Gastrocnemius medialis (tissue), 4 donors: ENCODE measurements around the gene ANKRD24. TPM values are rescaled to one million over a fixed set of nuclear protein-coding genes. Genes with fewer than 3 reads are reported as not detected.
"Not testable (repeated sequence)": the region's sequence is repeated elsewhere in the genome, so short reads cannot be mapped to it uniquely, and the experiment has no call there.

Source experiments
- ATAC-seq, 2 donors: fragments of 150-250 bp; one replicate each; pipeline ENCODE4 v1.9.1; 2016
- DNase-seq, 2 donors: peaks; one replicate each; pipeline ENCODE4 v3.0.0-alpha.2; 2019
- H3K27ac ChIP-seq, 4 donors: fragments of 200-600 bp; sonication (generic); 1 replicate in 1 of 4; 2 replicates in 3 of 4; pipeline ENCODE4 v1.5.1; 2016 to 2018; ENCODE audit warnings: mild to moderate bottlenecking in 2 of 4, moderate library complexity in 1 of 4
- H3K27me3 ChIP-seq, 3 donors: fragments of 200-600 bp; sonication (generic) in 2 of 3; 1 replicate in 1 of 3; 2 replicates in 2 of 3; pipeline versions ENCODE4 v1.5.1 to v1.6.0; 2016 to 2019; ENCODE audit warnings: mild to moderate bottlenecking in 1 of 3, moderate library complexity in 1 of 3
- H3K36me3 ChIP-seq, 2 donors: fragments of 200-600 bp; sonication (generic) in 1 of 2; one replicate each; pipeline ENCODE4 v1.5.1; 2017 to 2018
- H3K4me1 ChIP-seq, 2 donors: fragments of 200-600 bp; sonication (generic) in 1 of 2; one replicate each; pipeline ENCODE4 v1.5.1; 2016 to 2017; ENCODE audit warnings: mild to moderate bottlenecking in 2 of 2
- H3K4me3 ChIP-seq, 4 donors: fragments of 200-600 bp; sonication (generic) in 3 of 4; 1 replicate in 1 of 4; 2 replicates in 3 of 4; pipeline ENCODE4 v1.5.1; 2016 to 2019; ENCODE audit warnings: mild to moderate bottlenecking in 2 of 4
- H3K9me3 ChIP-seq, 3 donors: fragments of 200-600 bp; sonication (generic) in 2 of 3; 1 replicate in 1 of 3; 2 replicates in 2 of 3; pipeline ENCODE4 v1.5.1; 2016 to 2019
- CTCF ChIP-seq, 5 experiments: fragments of 450-650 bp in 3 of 5; fragments of 200-600 bp in 2 of 5; sonication (generic) in 2 of 5; IDR thresholded peaks in 4 of 5; conservative IDR thresholded peaks in 1 of 5; 1 replicate in 4 of 5; 2 replicates in 1 of 5; pipeline ENCODE4 v1.5.1; 2016 to 2019; ENCODE audit warnings: antibody characterized with exemption in 5 of 5, mild to moderate bottlenecking in 3 of 5, moderate library complexity in 3 of 5
- POLR2A ChIP-seq, 2 donors: fragments of 450-650 bp; IDR thresholded peaks; one replicate each; pipeline ENCODE4 v1.6.1; 2017; ENCODE audit warnings: antibody characterized with exemption in 2 of 2, mild to moderate bottlenecking in 2 of 2, moderate library complexity in 2 of 2
- in situ Hi-C, 4 donors: fragments of 200-750 bp; cut with MboI; loops; one replicate each; pipeline versions ENCODE4 v1.15.0 to v1.8.0; 2017; ENCODE audit warnings: low sequenced_read_pairs in 4 of 4
- intact Hi-C: fragments of 100-400 bp; cut with DNase I; formaldehyde crosslinking; loops from one replicate; pipeline ENCODE4 v1.15.1; 2023; ENCODE audit warnings: low total_unique reads
- total RNA-seq, 4 donors: library from RNA; depleted of rRNA; stranded (reverse); fragments of >200 nt; gene quantifications; one replicate each; pipeline versions ENCODE4 v1.1.0 to v1.2.3, GENCODE V29; 2016

ANKRD24 gene
- total RNA-seq, 4 donors from 2014 or later, result 0.13 to 3.0 (median 0.45) TPM

DNA sequence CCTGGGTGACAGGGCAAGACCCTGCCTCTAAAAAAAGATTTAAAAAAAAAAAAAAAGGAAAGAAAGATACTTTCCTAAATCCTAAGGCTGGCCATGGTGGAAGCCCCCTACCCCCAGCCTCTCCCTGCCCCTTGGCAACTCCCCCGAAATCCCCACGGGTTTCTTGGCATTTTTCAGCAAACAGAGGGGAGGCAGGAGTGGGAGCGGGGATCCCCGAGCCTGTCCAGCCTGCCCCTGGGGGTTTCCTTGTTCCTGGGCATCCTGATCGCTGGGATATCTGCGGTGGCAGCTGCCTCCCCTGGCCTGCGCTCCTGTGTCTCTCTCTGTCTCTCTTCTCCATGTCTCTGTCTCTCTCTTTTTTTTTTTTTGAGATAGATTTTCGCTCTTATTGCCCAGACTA is 43.4 kb downstream of the ANKRD24 start:
- in situ Hi-C loops, result no loop called here
- no peak for TF ChIP-seq POLR2A (IDR thresholded peaks at IDR 0.05)
- TF ChIP-seq CTCF (IDR thresholded peaks at IDR 0.05 in 4 of 5, conservative IDR thresholded peaks at IDR 0.05 in 1 of 5), result no peak
- ATAC-seq (no peak), DNase-seq (no peak)
- H3K36me3 ChIP-seq, result no peaks in the 10 kb centered on the region
- no peaks in the 10 kb centered on the region for H3K4me1 ChIP-seq
- H3K9me3 ChIP-seq, result no peaks in the 10 kb centered on the region
- no peak overlapping the region for H3K4me3 ChIP-seq
- intact Hi-C loops, result no loop called here
- peaks cover 21 to 32% (median 26%) of the 10 kb centered on the region in 3 donors for H3K27me3 ChIP-seq
- H3K27ac ChIP-seq, result no peak overlapping the region

GRCh38 chr19:4227771-4228170 is 45.3 kb downstream of the ANKRD24 start:
- Histone ChIP-seq H3K9me3 (no peaks in the 10 kb centered on the region), H3K4me3 (no peak overlapping the region), H3K4me1 (no peaks in the 10 kb centered on the region), H3K27ac (no peak overlapping the region), H3K27me3 (peaks cover 31 to 45% (median 38%) of the 10 kb centered on the region in 3 donors), H3K36me3 (no peaks in the 10 kb centered on the region)
- DNase-seq (no peak), ATAC-seq (no peak)
- intact Hi-C loops (no loop called here), in situ Hi-C loops (no loop called here)
- no peak for TF ChIP-seq POLR2A (IDR thresholded peaks at IDR 0.05)
- TF ChIP-seq CTCF (IDR thresholded peaks at IDR 0.05 in 4 of 5, conservative IDR thresholded peaks at IDR 0.05 in 1 of 5), result no peak

DNA sequence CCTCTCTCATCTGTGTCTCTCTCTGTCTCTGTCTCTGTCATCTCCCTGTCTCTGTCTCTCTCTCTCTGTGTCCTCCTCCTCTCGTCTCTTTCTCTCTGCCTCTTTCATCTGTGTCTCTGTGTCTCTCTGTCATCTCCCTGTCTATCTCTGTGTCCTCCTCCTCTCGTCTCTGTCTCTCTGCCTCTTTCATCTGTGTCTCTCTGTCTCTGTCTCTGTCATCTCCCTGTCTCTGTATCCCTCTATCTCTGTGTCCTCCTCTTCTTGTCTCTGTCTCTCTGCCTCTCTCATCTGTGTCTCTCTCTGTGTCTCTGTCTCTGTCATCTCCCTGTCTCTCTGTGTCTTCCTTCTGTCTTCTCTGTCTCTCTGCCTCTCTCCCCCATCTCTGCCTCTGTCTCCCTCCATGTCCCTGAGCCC is 46.3 kb downstream of the ANKRD24 start:
- intact Hi-C loops, result no loop called here

GRCh38 chr19:4229179-4229931 is 46.9 kb downstream of the ANKRD24 start, which contains the start of gene EBI3:
TSS of gene EBI3 (plus strand) at chr19:4229523. CDS start at chr19:4229551, 28 bp downstream.
- in situ Hi-C loops (no loop called here), intact Hi-C loops (no loop called here)
- no peaks in the 10 kb centered on the region for H3K9me3 ChIP-seq
- H3K4me1 ChIP-seq, result no peaks in the 10 kb centered on the region
- ATAC-seq (no peak), DNase-seq (no peak)
- no peaks in the 10 kb centered on the region for H3K36me3 ChIP-seq
- H3K27ac ChIP-seq, result no peak within 1 kb of the TSS
- peaks cover 40 to 49% (median 48%) of the 10 kb centered on the region in 3 donors for H3K27me3 ChIP-seq
- TF ChIP-seq CTCF (IDR thresholded peaks at IDR 0.05 in 4 of 5, conservative IDR thresholded peaks at IDR 0.05 in 1 of 5) (no peak), POLR2A (IDR thresholded peaks at IDR 0.05) (no peak)
- H3K4me3 ChIP-seq, result no peak within 1 kb of the TSS

More for the DNA sequence above, 46.3 kb downstream of the ANKRD24 start:
- no peaks in the 10 kb centered on the region for H3K9me3 ChIP-seq
- ATAC-seq (no peak), DNase-seq (no peak)
- H3K27me3 ChIP-seq, result peaks cover 40 to 48% (median 48%) of the 10 kb centered on the region in 3 donors
- in situ Hi-C loops, result no loop called here
- H3K27ac ChIP-seq, result no peak overlapping the region
- no peaks in the 10 kb centered on the region for H3K4me1 ChIP-seq
- no peak for TF ChIP-seq POLR2A (IDR thresholded peaks at IDR 0.05)
- TF ChIP-seq CTCF (IDR thresholded peaks at IDR 0.05 in 4 of 5, conservative IDR thresholded peaks at IDR 0.05 in 1 of 5), result no peak
- no peak overlapping the region for H3K4me3 ChIP-seq
- H3K36me3 ChIP-seq, result no peaks in the 10 kb centered on the region

DNA sequence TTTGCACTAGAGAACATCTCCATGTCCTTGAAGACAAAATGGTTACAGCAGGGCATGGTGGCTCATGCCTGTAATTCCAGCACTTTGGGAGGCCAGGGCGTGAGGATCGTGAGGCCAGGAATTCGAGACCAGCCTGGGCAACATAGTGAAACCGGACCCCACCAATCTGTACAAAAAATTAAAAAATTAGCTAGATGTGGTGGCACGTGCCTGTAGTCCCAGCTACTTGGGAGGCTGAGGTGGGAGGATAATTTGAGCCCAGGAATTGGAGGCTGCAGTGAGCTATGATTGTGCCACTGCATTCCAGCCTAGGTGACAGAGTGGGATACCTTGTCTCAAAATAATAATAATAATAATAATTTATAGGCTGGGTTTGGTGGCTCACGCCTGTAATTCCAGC is 47.7 kb downstream of the ANKRD24 start:
- H3K4me1 ChIP-seq, intact Hi-C loops, H3K9me3 ChIP-seq, H3K36me3 ChIP-seq, H3K27ac ChIP-seq, H3K4me3 ChIP-seq, ATAC-seq, DNase-seq, in situ Hi-C loops: not testable (repeated sequence)
- peaks cover 40 to 49% (median 48%) of the 10 kb centered on the region in 3 donors for H3K27me3 ChIP-seq

- DNase-seq, H3K9me3 ChIP-seq, ATAC-seq, H3K4me1 ChIP-seq, H3K4me3 ChIP-seq, H3K36me3 ChIP-seq, H3K27ac ChIP-seq, in situ Hi-C loops, intact Hi-C loops: not testable (repeated sequence)
- peaks cover 43 to 49% (median 48%) of the 10 kb centered on the region in 3 donors for H3K27me3 ChIP-seq
These were observed 49.0 kb downstream of the ANKRD24 start for GRCh38 chr19:4231521-4231920.

DNA sequence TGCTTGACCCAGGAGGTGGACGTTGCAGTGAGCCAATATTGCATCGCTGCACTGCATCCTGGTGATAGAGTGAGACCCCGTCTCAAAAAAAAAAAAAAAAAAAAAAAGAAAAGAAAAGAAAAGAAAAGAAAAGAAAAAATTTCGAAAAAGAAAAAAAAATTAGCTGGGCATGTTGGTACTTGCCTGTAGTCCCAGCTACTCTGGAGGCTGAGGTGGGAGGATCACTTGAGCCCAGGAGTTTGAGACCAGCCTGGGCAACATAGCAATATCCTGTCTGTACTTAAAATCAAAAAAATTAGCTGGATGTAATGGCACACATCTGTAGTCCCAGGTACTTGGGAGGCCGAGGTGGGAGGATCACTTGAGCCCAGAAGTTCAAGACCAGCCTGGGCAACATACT is 49.6 kb downstream of the ANKRD24 start:
- in situ Hi-C loops, H3K4me3 ChIP-seq, ATAC-seq, H3K27ac ChIP-seq, H3K4me1 ChIP-seq, DNase-seq, intact Hi-C loops, H3K9me3 ChIP-seq, H3K36me3 ChIP-seq: not testable (repeated sequence)
- H3K27me3 ChIP-seq, result peaks cover 43 to 49% (median 48%) of the 10 kb centered on the region in 3 donors
